HG02678 (cell line): ENCODE data around the gene ARL16.
A peak's percentile ranks its signal among the peaks of the same experiment; 100 is the strongest.

Experiments used
- ATAC-seq: cut with Tn5 transposase; IDR thresholded peaks from one replicate; pipeline ENCODE4 v1.9.1; 2021; ENCODE audit warnings: mild to moderate bottlenecking, moderate library complexity; ENCODE audit not compliant: unreplicated experiment

ARL16 gene

DNA sequence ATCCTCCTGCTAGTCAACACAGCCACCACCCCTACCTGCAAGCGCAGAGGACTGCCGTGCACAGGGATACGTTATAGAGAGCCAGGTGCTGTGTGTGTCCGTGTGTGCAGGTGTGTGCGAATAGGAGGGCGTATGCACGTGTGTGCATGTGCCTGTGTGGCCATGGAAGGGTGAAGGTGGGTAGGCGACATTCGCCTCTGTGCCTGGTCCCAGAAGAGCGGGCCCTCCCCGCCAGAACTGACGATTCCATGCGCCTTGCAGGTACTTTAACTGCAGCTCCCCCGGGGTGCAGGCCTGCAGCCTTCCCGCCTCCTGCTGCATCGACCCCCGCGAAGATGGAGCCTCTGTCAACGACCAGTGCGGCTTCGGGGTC, 36.0 kb downstream of the ARL16 start:
- ATAC-seq: no peak

DNA sequence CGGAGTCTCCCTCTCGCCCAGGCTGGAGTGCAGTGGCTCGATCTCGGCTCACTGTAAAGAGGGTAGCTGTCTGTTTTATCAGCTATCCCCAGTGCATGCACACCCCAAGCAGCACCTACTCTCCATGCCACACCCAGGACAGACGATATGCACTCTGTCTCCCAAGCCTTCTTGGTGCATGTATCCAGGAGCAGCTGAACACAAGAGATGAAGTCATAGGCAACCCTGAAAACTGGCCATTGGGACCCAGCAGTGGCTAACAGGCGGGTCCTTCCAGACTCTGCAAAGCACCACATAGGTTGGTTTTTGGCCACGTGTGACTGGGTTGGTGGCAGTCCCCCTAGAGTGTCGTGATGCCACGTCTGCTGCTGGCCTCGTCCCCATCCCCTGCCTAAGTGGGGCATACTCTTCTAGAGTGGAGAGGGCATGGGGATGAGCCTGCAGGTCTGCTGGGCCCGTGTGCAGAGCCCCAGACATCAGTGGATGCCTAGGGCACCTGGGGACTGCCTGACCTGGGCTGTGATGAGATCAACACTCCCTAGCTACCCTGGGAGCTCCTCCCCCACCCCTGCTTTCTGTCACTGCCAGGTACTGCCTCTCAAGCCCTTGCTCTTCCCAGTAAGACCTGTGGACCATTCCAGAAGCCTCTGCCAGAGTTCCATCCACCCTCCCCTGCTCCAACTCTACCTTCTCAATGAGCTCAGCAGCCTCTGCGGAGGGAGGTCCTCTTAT, 36.6 kb downstream of the ARL16 start:
- no peak for ATAC-seq

DNA sequence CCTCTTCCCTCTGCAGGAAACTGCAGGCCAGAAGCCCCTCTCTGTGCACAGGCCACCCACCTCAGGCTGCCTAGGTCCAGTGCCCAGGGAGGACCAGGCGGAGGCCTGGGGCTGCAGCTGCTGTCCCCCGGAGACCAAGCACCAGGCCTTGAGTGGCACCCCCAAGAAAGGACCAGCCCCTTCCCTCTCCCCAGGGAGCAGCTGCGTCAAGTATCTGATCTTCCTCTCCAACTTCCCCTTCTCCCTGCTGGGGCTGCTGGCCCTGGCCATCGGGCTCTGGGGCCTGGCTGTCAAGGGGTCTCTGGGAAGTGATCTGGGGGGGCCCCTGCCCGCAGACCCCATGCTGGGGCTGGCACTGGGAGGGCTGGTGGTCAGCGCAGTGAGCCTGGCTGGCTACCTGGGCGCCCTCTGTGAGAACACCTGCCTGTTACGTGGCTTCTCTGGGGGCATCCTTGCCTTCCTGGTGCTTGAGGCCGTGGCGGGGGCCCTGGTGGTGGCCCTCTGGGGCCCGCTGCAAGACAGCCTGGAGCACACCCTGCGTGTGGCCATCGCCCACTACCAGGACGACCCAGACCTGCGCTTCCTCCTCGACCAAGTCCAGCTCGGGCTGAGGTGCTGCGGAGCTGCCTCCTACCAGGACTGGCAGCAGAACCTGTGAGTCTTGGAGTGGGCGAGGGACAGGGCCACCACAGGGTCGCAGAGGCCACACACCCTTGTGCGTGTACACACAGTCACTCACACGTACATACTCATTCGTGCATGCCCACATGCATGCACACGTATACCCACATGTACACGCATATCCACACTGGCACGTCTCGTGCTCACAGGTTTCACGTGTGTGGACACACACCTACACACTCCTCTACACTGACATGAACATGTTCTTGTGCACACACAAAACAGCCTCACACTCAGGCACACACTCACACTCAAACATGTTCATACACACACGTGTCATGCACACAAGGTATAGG, 38.3 kb downstream of the ARL16 start:
- no peak for ATAC-seq

DNA sequence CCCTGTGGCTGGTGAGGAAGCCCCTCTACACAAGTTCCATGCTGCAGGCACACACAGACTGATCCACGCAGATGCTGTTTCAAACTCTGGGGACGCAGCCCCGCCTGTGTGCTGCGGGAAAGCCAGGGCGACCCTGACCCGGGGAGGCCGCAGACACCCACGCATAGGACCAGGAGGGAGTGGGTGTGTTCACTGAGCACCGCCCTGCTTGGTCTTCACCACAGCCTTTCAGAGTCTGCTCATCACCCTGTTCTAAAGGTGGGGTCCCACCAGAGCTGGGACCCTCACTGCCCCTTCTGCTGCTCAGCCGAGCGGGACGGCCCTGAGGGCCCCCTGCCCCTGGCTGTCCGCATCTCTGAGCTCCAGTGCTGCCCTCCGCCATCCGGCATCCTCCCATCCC, 39.1 kb downstream of the ARL16 start:
- ATAC-seq: no peak

DNA sequence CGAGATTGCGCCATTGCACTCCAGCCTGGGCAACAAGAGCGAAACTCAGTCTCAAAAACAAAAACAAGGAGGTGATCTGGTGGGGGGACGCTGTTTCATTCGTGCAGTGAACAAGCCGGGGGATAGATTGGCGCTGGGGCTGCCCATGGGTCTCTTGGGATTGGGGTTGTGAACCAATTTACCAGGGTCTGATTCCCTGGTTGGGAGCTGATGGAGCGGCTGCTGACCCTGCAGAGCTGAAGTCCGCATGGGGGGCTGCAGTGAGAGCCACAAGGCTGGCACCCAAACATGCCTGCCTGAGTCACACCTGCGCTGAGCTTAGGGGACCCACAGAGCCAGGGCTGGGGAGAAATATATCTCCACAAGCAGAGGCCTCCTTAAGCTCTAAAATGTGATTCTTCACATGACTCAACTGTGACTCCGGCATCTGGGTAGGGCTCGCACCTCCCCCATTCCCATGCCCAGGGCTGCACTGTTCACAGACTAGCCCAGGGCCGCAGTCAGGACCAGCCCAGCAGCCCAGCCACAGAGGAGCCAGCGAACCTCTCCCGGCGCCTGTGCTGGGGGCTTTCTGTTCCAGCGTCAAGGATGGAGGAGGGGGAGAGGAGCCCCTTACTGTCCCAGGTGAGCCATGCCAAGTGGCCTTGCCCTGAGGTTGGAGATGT, 41.6 kb downstream of the ARL16 start:
- no peak for ATAC-seq

DNA sequence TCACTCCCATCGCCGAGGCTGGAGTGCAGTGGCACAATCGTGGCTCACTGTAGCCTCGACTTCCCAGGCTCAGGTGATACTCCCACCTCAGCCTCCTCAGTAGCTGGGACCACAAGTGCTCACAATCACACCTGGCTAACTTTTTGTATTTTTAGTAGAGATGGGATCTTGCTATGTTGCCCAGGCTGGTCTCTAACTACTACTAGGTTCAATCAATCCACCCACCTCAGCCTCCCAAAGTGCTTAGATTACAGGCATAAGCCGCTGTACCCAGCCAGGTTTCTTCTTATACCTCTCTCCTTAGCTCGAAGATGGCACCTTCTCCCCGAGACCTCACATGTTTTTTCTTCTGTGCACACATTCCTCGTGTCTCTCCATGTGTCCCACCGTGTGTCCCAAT, 43.6 kb downstream of the ARL16 start:
- ATAC-seq: no peak

DNA sequence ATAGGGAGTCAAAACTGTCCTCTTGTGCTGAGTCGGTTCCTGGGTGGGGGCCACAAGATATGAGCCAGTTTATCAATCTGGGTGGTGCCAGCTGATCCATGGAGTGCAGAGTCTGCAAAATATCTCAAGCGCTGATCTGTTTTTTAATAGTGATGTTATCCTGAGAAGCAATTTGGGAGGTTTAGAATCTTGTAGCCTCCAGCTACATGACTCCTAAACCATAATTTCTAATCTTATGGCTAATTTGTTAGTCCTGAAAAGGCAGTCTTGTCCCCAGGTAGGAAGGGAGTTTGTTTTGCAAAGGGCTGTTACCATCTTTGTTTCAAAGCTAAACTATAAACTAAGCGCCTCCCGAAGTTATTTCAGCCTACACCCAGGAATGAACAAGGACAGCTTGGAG, 44.9 kb downstream of the ARL16 start:
- ATAC-seq: no peak

DNA sequence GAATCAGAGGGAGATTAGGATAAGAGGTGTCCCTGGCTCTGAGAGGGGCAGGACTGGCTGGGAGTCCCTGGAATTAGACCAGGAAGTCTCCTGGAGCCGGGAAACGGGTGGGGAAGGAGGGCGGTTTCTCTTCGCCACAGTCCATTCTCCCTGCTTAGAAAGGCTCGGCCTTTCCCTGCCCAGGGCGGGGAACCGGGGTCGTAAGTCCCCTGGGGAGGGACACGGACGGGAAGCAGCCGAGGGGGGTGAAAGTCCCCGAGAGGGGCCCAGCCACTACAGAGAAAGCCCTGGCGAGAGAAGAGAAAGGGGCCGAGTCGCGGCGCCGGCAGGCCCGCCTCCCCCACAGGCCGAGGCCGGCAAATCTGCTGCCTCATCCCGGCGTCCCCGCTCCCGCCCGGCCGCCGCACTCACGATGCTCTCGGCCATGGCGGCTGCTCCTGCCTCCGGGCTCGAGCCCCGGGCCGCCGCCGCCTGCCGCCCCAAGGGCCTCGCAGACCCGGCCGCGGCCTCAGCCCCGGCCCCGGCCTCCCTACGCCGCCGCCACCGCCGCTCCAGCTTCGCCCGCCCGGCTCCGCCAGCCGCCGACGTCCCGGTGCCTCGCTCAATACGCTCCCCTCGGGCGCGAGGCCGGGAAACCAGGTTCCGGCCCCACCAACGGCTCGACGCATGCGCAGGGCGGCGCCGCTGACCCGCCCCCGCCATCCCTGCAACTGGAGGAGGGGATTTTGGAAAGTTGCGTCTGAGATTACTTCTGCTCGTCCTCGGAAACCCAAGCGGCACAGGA, 46.9 kb downstream of the ARL16 start, which contains the start of the genes NPLOC4 and TSPAN10:
TSS of gene NPLOC4 (minus strand) at position 608 of the 784 bp plus-strand sequence. CDS start at position 426, 182 bp downstream.
TSS of gene TSPAN10 (plus strand) at position 692 of the 784 bp plus-strand sequence. CDS start 5,217 bp downstream, outside the sequence.
- peak; percentile 86 for ATAC-seq

DNA sequence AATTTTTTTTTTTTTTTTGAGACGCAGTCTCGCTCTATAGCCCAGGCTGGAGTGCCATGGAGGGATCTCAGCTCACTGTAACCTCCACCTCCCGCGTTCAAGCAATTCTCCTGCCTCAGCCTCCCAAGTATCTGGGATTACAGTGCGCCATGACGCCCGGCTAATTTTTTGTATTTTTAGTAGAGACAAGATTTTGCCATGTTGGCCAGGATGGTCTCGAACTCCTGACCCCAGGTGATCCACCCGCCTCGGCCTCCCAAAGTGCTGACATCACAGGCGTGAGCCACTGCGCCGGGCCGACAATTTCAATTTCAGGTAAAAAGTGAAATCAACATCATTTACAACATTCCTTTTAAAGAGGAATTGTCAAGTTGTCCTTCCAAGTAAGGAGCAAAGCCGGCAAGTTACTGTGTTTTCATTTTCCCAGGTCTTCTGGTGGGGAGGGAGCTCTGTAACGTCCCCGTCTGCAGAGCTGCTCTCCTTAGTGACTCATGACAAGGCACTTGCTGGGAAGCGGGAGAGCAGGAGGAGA, 47.6 kb downstream of the ARL16 start:
- ATAC-seq: no peak

DNA sequence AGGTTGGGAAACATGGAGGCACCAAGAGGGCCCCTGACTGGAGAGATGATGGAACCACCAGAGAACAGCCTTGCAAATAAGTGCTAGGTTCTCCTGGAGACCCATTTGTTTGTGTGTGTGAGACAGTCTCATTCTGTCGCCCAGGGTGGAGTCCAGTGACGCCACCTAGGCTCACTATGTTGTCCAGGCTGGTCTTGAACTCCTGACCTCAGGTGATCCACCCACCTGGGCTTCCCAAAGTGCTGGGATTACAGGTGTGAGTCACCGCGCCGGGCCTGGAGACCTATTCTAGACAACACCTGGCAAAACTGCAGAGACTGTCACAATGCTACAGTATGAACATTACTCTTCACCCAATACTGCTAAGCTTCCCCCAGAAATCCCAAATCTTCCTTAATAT, 48.2 kb downstream of the ARL16 start:
- ATAC-seq: no peak

DNA sequence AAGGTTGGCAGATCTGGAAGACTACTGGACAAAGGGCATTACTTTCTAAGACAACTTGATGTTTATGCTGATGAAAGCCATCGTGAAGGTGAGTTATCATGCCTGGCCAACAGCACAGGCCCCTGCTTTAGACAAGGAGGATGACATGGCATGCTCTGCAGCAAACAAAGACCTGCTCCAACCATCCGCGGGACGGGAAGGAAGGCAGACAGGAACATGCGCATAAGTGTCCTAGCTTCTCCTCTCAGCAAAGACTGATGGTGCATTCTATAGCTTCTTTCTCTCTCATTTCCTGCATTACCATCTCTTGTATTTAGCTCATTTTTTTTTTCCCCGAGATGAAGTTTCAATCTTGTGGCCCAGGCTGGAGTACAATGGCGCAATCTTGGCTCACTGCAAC, 52.1 kb downstream of the ARL16 start:
- ATAC-seq: no peak
